BLaER1 treated with 17β-estradiol and CSF1 and Interleukin-3, amounts not matched to agents 10 nM and 100 nM (cell line): ENCODE data around the gene UBQLN4.

Experiments
- H3K27ac ChIP-seq, 11 experiments: shearing (Covaris generic); formaldehyde crosslinking; 2 replicates each; pipeline ENCODE4 v1.8.1; 2022
- H3K27me3 ChIP-seq, 11 experiments: shearing (Covaris generic); formaldehyde crosslinking; 2 replicates each; pipeline ENCODE4 v1.8.1; 2022
- H3K36me3 ChIP-seq, 11 experiments: shearing (Covaris generic); formaldehyde crosslinking; 2 replicates each; pipeline ENCODE4 v1.8.1; 2022
- H3K4me1 ChIP-seq, 10 experiments: shearing (Covaris generic); formaldehyde crosslinking; 2 replicates each; pipeline ENCODE4 v1.8.1; 2022
- H3K4me2 ChIP-seq, 11 experiments: shearing (Covaris generic); formaldehyde crosslinking; 2 replicates each; pipeline ENCODE4 v1.8.1; 2022
- H3K4me3 ChIP-seq, 10 experiments: shearing (Covaris generic); formaldehyde crosslinking; 2 replicates each; pipeline ENCODE4 v1.8.1; 2022
- H3K9ac ChIP-seq, 11 experiments: shearing (Covaris generic); formaldehyde crosslinking; 2 replicates each; pipeline ENCODE4 v1.8.1; 2022
- H3K9me3 ChIP-seq, 11 experiments: shearing (Covaris generic); formaldehyde crosslinking; replicated peaks in 1 of 11; 2 replicates each; pipeline ENCODE4 v1.8.1; 2022
- H4K20me1 ChIP-seq, 11 experiments: shearing (Covaris generic); formaldehyde crosslinking; 2 replicates each; pipeline ENCODE4 v1.8.1; 2022
- Cebpa-rat ChIP-seq, 11 experiments: shearing (Covaris generic); IDR thresholded peaks; 2 replicates each; pipeline ENCODE4 v1.8.1; 2022

The UBQLN4 gene

GRCh38 chr1:156053768-156054499 lies at the start of gene UBQLN4:
TSS of gene UBQLN4 (minus strand) at chr1:156053798. CDS start at chr1:156053701, 97 bp downstream.
- H3K4me2 ChIP-seq, result peak within 1 kb of the TSS; percentile 91 to 99 (median 96)
- peaks cover 30 to 58% (median 39%) of the 10 kb centered on the region in 11 experiments for H3K36me3 ChIP-seq
- H3K27ac ChIP-seq, result peak within 1 kb of the TSS; percentile 82 to 100 (median 99)
- H3K9ac ChIP-seq, result peak within 1 kb of the TSS; percentile 86 to 99 (median 97)
- no peaks in the 10 kb centered on the region for H3K27me3 ChIP-seq
- TF ChIP-seq Cebpa-rat (IDR thresholded peaks at IDR 0.05), result no peak
- peaks cover 0 to 47% (median 19%) of the 10 kb centered on the region in 11 experiments; a peak in 18 of 22 replicates for H4K20me1 ChIP-seq
- H3K9me3 ChIP-seq, result no peaks in the 10 kb centered on the region
- peaks cover 26 to 58% (median 41%) of the 10 kb centered on the region in 10 experiments for H3K4me1 ChIP-seq
- peak within 1 kb of the TSS; percentile 72 to 95 (median 89) for H3K4me3 ChIP-seq

- Histone ChIP-seq H3K27me3 (peaks cover 0 to 15% (median 3%) of the 10 kb centered on the region in 11 experiments; a peak in 5 of 22 replicates), H3K9me3 (no peaks in the 10 kb centered on the region), H3K4me2 (peak overlapping the region; percentile 85 to 97 (median 90)), H3K4me1 (peaks cover 50 to 86% (median 72%) of the 10 kb centered on the region in 10 experiments), H3K9ac (peak overlapping the region in 8 of 11 experiments; percentile 0 to 92 (median 22); a peak in 7 of 22 replicates), H3K4me3 (0 out of 20 replicates have a peak overlapping the region, but pooled peaks of 1 of the 10 experiments have one; percentile 29), H3K36me3 (no peaks in the 10 kb centered on the region), H4K20me1 (peaks cover 0 to 16% (median 2%) of the 10 kb centered on the region in 11 experiments; a peak in 5 of 22 replicates), H3K27ac (peak overlapping the region in 9 of 11 experiments; percentile 41 to 97 (median 61); a peak in 18 of 22 replicates)
- no peak for TF ChIP-seq Cebpa-rat (IDR thresholded peaks at IDR 0.05)
These were observed 49.3 kb upstream of the UBQLN4 start for GRCh38 chr1:156102633-156103511.

- Histone ChIP-seq H3K4me3 (no peak overlapping the region), H3K4me2 (peak overlapping the region; percentile 85 to 97 (median 90); a peak in 21 of 22 replicates), H3K9ac (no peak overlapping the region), H3K27me3 (peaks cover 0 to 15% (median 3%) of the 10 kb centered on the region in 11 experiments; a peak in 5 of 22 replicates), H3K27ac (peak overlapping the region in 4 of 11 experiments; percentile 51 to 97 (median 96); a peak in 3 of 22 replicates), H3K9me3 (no peaks in the 10 kb centered on the region), H3K36me3 (no peaks in the 10 kb centered on the region), H4K20me1 (peaks cover 0 to 23% (median 7%) of the 10 kb centered on the region in 11 experiments; a peak in 7 of 22 replicates), H3K4me1 (peaks cover 60 to 90% (median 80%) of the 10 kb centered on the region in 10 experiments)
- no peak for TF ChIP-seq Cebpa-rat (IDR thresholded peaks at IDR 0.05)
These were observed 48.3 kb upstream of the UBQLN4 start for GRCh38 chr1:156101880-156102279.

GRCh38 chr1:156100205-156100995 lies 46.8 kb upstream of the UBQLN4 start:
- Histone ChIP-seq H3K36me3 (no peaks in the 10 kb centered on the region), H3K4me3 (no peak overlapping the region), H3K27ac (no peak overlapping the region; a peak in 1 of 22 replicates), H4K20me1 (peaks cover 0 to 37% (median 21%) of the 10 kb centered on the region in 11 experiments; a peak in 13 of 22 replicates), H3K4me2 (peak overlapping the region in 5 of 11 experiments; percentile 2 to 29 (median 6); a peak in 4 of 22 replicates), H3K4me1 (peaks cover 65 to 92% (median 86%) of the 10 kb centered on the region in 10 experiments), H3K27me3 (peaks cover 0 to 15% (median 3%) of the 10 kb centered on the region in 11 experiments; a peak in 5 of 22 replicates), H3K9ac (no peak overlapping the region), H3K9me3 (no peaks in the 10 kb centered on the region)
- TF ChIP-seq Cebpa-rat (IDR thresholded peaks at IDR 0.05), result no peak

- peaks cover 56 to 92% (median 79%) of the 10 kb centered on the region in 10 experiments for H3K4me1 ChIP-seq
- H3K4me2 ChIP-seq, result peak overlapping the region in 6 of 11 experiments; percentile 29 to 94 (median 91); a peak in 6 of 22 replicates
- H3K9ac ChIP-seq, result no peak overlapping the region
- peaks cover 0 to 40% (median 21%) of the 10 kb centered on the region in 11 experiments; a peak in 13 of 22 replicates for H4K20me1 ChIP-seq
- peaks cover 0 to 15% (median 3%) of the 10 kb centered on the region in 11 experiments; a peak in 5 of 22 replicates for H3K27me3 ChIP-seq
- no peaks in the 10 kb centered on the region for H3K9me3 ChIP-seq
- no peak overlapping the region for H3K4me3 ChIP-seq
- no peaks in the 10 kb centered on the region for H3K36me3 ChIP-seq
- peak overlapping the region in 3 of 11 experiments; percentile 5 to 35 (median 23); a peak in 4 of 22 replicates for H3K27ac ChIP-seq
- no peak for TF ChIP-seq Cebpa-rat (IDR thresholded peaks at IDR 0.05)
These were observed 45.7 kb upstream of the UBQLN4 start for GRCh38 chr1:156099282-156099681.

GRCh38 chr1:156098784-156099183 lies 45.2 kb upstream of the UBQLN4 start:
- Histone ChIP-seq H3K27ac (peak overlapping the region in 3 of 11 experiments; percentile 5 to 35 (median 23); a peak in 4 of 22 replicates), H3K9ac (no peak overlapping the region; a peak in 1 of 22 replicates), H4K20me1 (peaks cover 0 to 40% (median 21%) of the 10 kb centered on the region in 11 experiments; a peak in 14 of 22 replicates), H3K4me3 (no peak overlapping the region), H3K9me3 (no peaks in the 10 kb centered on the region), H3K4me2 (peak overlapping the region in 9 of 11 experiments; percentile 11 to 94 (median 90); a peak in 11 of 22 replicates), H3K27me3 (peaks cover 0 to 15% (median 3%) of the 10 kb centered on the region in 11 experiments; a peak in 5 of 22 replicates), H3K36me3 (no peaks in the 10 kb centered on the region), H3K4me1 (peaks cover 51 to 92% (median 74%) of the 10 kb centered on the region in 10 experiments)
- no peak for TF ChIP-seq Cebpa-rat (IDR thresholded peaks at IDR 0.05)

GRCh38 chr1:156097499-156098178 lies 44.0 kb upstream of the UBQLN4 start:
- Histone ChIP-seq H3K36me3 (no peaks in the 10 kb centered on the region), H3K4me3 (no peak overlapping the region), H3K9ac (peak overlapping the region in 10 of 11 experiments; percentile 17 to 83 (median 46); a peak in 13 of 22 replicates), H3K27me3 (peaks cover 0 to 15% (median 3%) of the 10 kb centered on the region in 11 experiments; a peak in 5 of 22 replicates), H3K4me2 (peak overlapping the region; percentile 75 to 94 (median 90)), H4K20me1 (peaks cover 0 to 40% (median 21%) of the 10 kb centered on the region in 11 experiments; a peak in 14 of 22 replicates), H3K4me1 (peaks cover 40 to 83% (median 63%) of the 10 kb centered on the region in 10 experiments), H3K27ac (peak overlapping the region; percentile 42 to 94 (median 74); a peak in 19 of 22 replicates), H3K9me3 (no peaks in the 10 kb centered on the region)
- no peak for TF ChIP-seq Cebpa-rat (IDR thresholded peaks at IDR 0.05)
